Smooth muscle cell (in vitro differentiated cells): Measurements from ENCODE around the gene SMARCA4. TPM values are rescaled to one million over a fixed set of nuclear protein-coding genes. Genes with fewer than 3 reads are reported as not detected.

Source experiments
- DNase-seq: peaks from one replicate; lab custom pipeline; 2025; ENCODE audit not compliant: unreplicated experiment; lab: John Stamatoyannopoulos, UW
- H2AFZ ChIP-seq: fragments of 200-600 bp; sonication (generic); 2 replicates; pipeline ENCODE4 v1.6.0; 2016; ENCODE audit warnings: antibody characterized with exemption, low read depth, mild to moderate bottlenecking
- H3F3A ChIP-seq: fragments of 200-600 bp; sonication (generic); 2 replicates; pipeline ENCODE4 v1.6.0; 2017; ENCODE audit warnings: antibody characterized with exemption, low read depth
- H3K27ac ChIP-seq: fragments of 200-600 bp; sonication (generic); 2 replicates; pipeline ENCODE4 v1.5.1; 2016; ENCODE audit warnings: low read depth, mild to moderate bottlenecking
- H3K27me3 ChIP-seq: fragments of 200-600 bp; sonication (generic); 2 replicates; pipeline ENCODE4 v1.6.1; 2016; ENCODE audit warnings: low read depth, mild to moderate bottlenecking
- H3K36me3 ChIP-seq: fragments of 200-600 bp; sonication (generic); 2 replicates; pipeline ENCODE4 v1.5.1; 2016; ENCODE audit warnings: low read depth
- H3K4me1 ChIP-seq: fragments of 200-600 bp; sonication (generic); 2 replicates; pipeline ENCODE4 v1.5.1; 2016; ENCODE audit warnings: low read depth
- H3K4me2 ChIP-seq: fragments of 200-600 bp; sonication (generic); 2 replicates; pipeline ENCODE4 v1.6.0; 2016; ENCODE audit warnings: mild to moderate bottlenecking
- H3K4me3 ChIP-seq: fragments of 200-600 bp; sonication (generic); 2 replicates; pipeline ENCODE4 v1.5.1; 2016; ENCODE audit warnings: mild to moderate bottlenecking
- H3K79me2 ChIP-seq: fragments of 200-600 bp; sonication (generic); 2 replicates; pipeline ENCODE4 v1.6.0; 2016; ENCODE audit warnings: low read depth, mild to moderate bottlenecking
- H3K9ac ChIP-seq: fragments of 200-600 bp; sonication (generic); 2 replicates; pipeline ENCODE4 v1.6.0; 2016; ENCODE audit warnings: low read depth
- H3K9me3 ChIP-seq: fragments of 200-600 bp; sonication (generic); replicated peaks from 2 replicates; pipeline ENCODE4 v1.5.1; 2016; ENCODE audit warnings: low read depth
- H4K20me1 ChIP-seq: fragments of 200-600 bp; sonication (generic); 2 replicates; pipeline ENCODE4 v1.6.0; 2016; ENCODE audit warnings: low read depth
- CTCF ChIP-seq: fragments of 200-600 bp; sonication (generic); IDR thresholded peaks from 2 replicates; pipeline ENCODE4 v1.5.1; 2017; ENCODE audit warnings: borderline replicate concordance, mild to moderate bottlenecking, antibody characterized with exemption; ENCODE audit not compliant: insufficient read depth, poor library complexity, severe bottlenecking
- WGBS: methylation state at CpG from one replicate; pipeline ENCODE4 v1.1.7; 2016; ENCODE audit warnings: low lambda C conversion rate; 5-methylcytosine and 5-hydroxymethylcytosine counted together
- polyA plus RNA-seq: library from polyadenylated mRNA; unstranded; fragments of >200 nt; fragmentation: Nextera tagmentation; extraction: Ambion mirVana; gene quantifications from 2 replicates; pipeline ENCODE4 v1.2.1, GENCODE V29; 2016
- total RNA-seq: library from RNA; depleted of rRNA; stranded (reverse); fragments of >200 nt; gene quantifications from 2 replicates; pipeline ENCODE4 v1.2.3, GENCODE V29; 2014

The SMARCA4 gene
- total RNA-seq, result 39.0 and 59.6 TPM in 2 replicates
- 100 and 120 TPM in 2 replicates for polyA plus RNA-seq

GRCh38 chr19:10960314-10961072, at the start of gene SMARCA4:
Gene SMARCA4 (plus strand): TSS chr19:10961030. CDS start chr19:10984152, 23,122 bp downstream.
- Histone ChIP-seq H2AFZ (peak within 1 kb of the TSS; percentile 84), H3K27ac (peak within 1 kb of the TSS; percentile 76), H3F3A (no peaks in the 10 kb centered on the region), H3K4me1 (peaks cover 4% of the 10 kb centered on the region), H3K9ac (peak within 1 kb of the TSS; percentile 87), H4K20me1 (peaks cover 34% of the 10 kb centered on the region), H3K9me3 (no peaks in the 10 kb centered on the region), H3K79me2 (peaks cover 49% of the 10 kb centered on the region), H3K4me2 (peak within 1 kb of the TSS; percentile 98), H3K36me3 (no peaks in the 10 kb centered on the region), H3K27me3 (no peaks in the 10 kb centered on the region), H3K4me3 (peak within 1 kb of the TSS; percentile 100)
- WGBS, result 2% methylated on average over 75 of the region's 100 CpGs
- peak; percentile 89 for DNase-seq
- TF ChIP-seq CTCF, result no peak

- H2AFZ ChIP-seq, result no peak overlapping the region
These were observed 49.1 kb upstream of the SMARCA4 start for GRCh38 chr19:10911579-10912363.

GRCh38 chr19:10912619-10913018, 48.2 kb upstream of the SMARCA4 start:
- H3K27me3 ChIP-seq, result no peaks in the 10 kb centered on the region
- H4K20me1 ChIP-seq, result peaks cover 8% of the 10 kb centered on the region
- DNase-seq, result no peak
- no peak overlapping the region for H2AFZ ChIP-seq
- WGBS, result 97% methylated on average over 17 of the region's 18 CpGs
- H3K9me3 ChIP-seq, result no peaks in the 10 kb centered on the region
- TF ChIP-seq CTCF, result no peak
- H3K4me3 ChIP-seq, result no peak overlapping the region
- no peaks in the 10 kb centered on the region for H3K79me2 ChIP-seq
- no peaks in the 10 kb centered on the region for H3F3A ChIP-seq
- H3K36me3 ChIP-seq, result peaks cover 5% of the 10 kb centered on the region
- no peaks in the 10 kb centered on the region for H3K4me1 ChIP-seq
- no peak overlapping the region for H3K9ac ChIP-seq
- no peak overlapping the region for H3K4me2 ChIP-seq
- no peak overlapping the region for H3K27ac ChIP-seq

More at GRCh38 chr19:10911579-10912363, 49.1 kb upstream of the SMARCA4 start:
- Histone ChIP-seq H3K4me1 (no peaks in the 10 kb centered on the region), H3K36me3 (peaks cover 5% of the 10 kb centered on the region), H3K27ac (no peak overlapping the region), H4K20me1 (peaks cover 17% of the 10 kb centered on the region), H3F3A (no peaks in the 10 kb centered on the region), H3K4me2 (no peak overlapping the region), H3K79me2 (no peaks in the 10 kb centered on the region), H3K27me3 (no peaks in the 10 kb centered on the region), H3K4me3 (no peak overlapping the region), H3K9me3 (no peaks in the 10 kb centered on the region), H3K9ac (no peak overlapping the region)
- no peak for DNase-seq
- 91% methylated on average over 31 of the region's 31 CpGs for WGBS
- no peak for TF ChIP-seq CTCF
